Type B pancreatic cell (in vitro differentiated cells): Measurements from ENCODE around the gene CPLX1. TPM values are rescaled to one million over a fixed set of nuclear protein-coding genes. Genes with fewer than 3 reads are reported as not detected.

ENCODE experiments used
- DNase-seq: peaks from one replicate; pipeline ENCODE4 v3.0.0; 2021; ENCODE audit warnings: mixed read lengths; ENCODE audit not compliant: unreplicated experiment; ENCODE audit errors: extremely low spot score
- H3K27ac Mint-ChIP-seq: 2 replicates; pipeline ENCODE4 v1.8.0; 2021; ENCODE audit warnings: mild to moderate bottlenecking, mixed read lengths
- H3K27me3 Mint-ChIP-seq: 2 replicates; pipeline ENCODE4 v1.8.0; 2021; ENCODE audit warnings: mixed read lengths
- H3K36me3 Mint-ChIP-seq: 2 replicates; pipeline ENCODE4 v1.8.0; 2021; ENCODE audit warnings: mixed read lengths
- H3K4me1 Mint-ChIP-seq: one replicate; pipeline ENCODE4 v1.8.0; 2021; ENCODE audit warnings: mixed read lengths; ENCODE audit not compliant: unreplicated experiment
- H3K4me3 Mint-ChIP-seq: 2 replicates; pipeline ENCODE4 v1.8.0; 2021; ENCODE audit warnings: mild to moderate bottlenecking, mixed read lengths
- H3K9me3 Mint-ChIP-seq: 2 replicates; pipeline ENCODE4 v1.8.0; 2021; ENCODE audit warnings: mixed read lengths
- CTCF ChIP-seq: fragments of 200-600 bp; sonication (generic); conservative IDR thresholded peaks from 2 replicates; pipeline ENCODE4 v1.5.0; 2021; ENCODE audit warnings: antibody characterized with exemption, mild to moderate bottlenecking
- total RNA-seq: library from RNA; stranded (reverse); gene quantifications from 2 replicates; pipeline ENCODE4 v1.2.1, GENCODE V29; 2021; ENCODE audit warnings: low replicate concordance

Gene CPLX1
- total RNA-seq, 1 donor from 2014 or later = 5.6 TPM

GRCh38 chr4:832108-832507 lies 6.2 kb upstream of the CPLX1 start:
- no peak overlapping the region for H3K4me3 Mint-ChIP-seq
- H3K36me3 Mint-ChIP-seq = no peaks in the 10 kb centered on the region

GRCh38 chr4:831483-831805 lies 5.5 kb upstream of the CPLX1 start:
- Mint-ChIP-seq H3K27ac (no peak overlapping the region), H3K36me3 (no peaks in the 10 kb centered on the region), H3K4me3 (no peak overlapping the region), H3K27me3 (peaks cover 21% of the 10 kb centered on the region), H3K9me3 (no peaks in the 10 kb centered on the region), H3K4me1 (no peaks in the 10 kb centered on the region)
- no peak for TF ChIP-seq CTCF
- no peak for DNase-seq

More at GRCh38 chr4:832108-832507, 6.2 kb upstream of the CPLX1 start:
- TF ChIP-seq CTCF = no peak
- Mint-ChIP-seq H3K27ac (no peak overlapping the region), H3K27me3 (peaks cover 21% of the 10 kb centered on the region), H3K9me3 (no peaks in the 10 kb centered on the region), H3K4me1 (no peaks in the 10 kb centered on the region)
- no peak for DNase-seq

- H3K27ac Mint-ChIP-seq = no peak overlapping the region
- peaks cover 21% of the 10 kb centered on the region for H3K27me3 Mint-ChIP-seq
- DNase-seq = no peak
- no peaks in the 10 kb centered on the region for H3K36me3 Mint-ChIP-seq
- H3K9me3 Mint-ChIP-seq = no peaks in the 10 kb centered on the region
- H3K4me3 Mint-ChIP-seq = no peak overlapping the region
- no peaks in the 10 kb centered on the region for H3K4me1 Mint-ChIP-seq
- TF ChIP-seq CTCF = no peak
These were observed 4.9 kb upstream of the CPLX1 start for GRCh38 chr4:830601-831482.

GRCh38 chr4:829761-830600 lies 4.1 kb upstream of the CPLX1 start:
- H3K4me1 Mint-ChIP-seq = no peaks in the 10 kb centered on the region
- DNase-seq = no peak
- no peak for TF ChIP-seq CTCF
- no peak overlapping the region for H3K27ac Mint-ChIP-seq
- peaks cover 21% of the 10 kb centered on the region for H3K27me3 Mint-ChIP-seq
- no peaks in the 10 kb centered on the region for H3K9me3 Mint-ChIP-seq
- no peaks in the 10 kb centered on the region for H3K36me3 Mint-ChIP-seq
- H3K4me3 Mint-ChIP-seq = no peak overlapping the region

- no peaks in the 10 kb centered on the region for H3K4me1 Mint-ChIP-seq
- H3K4me3 Mint-ChIP-seq = no peak overlapping the region
- peaks cover 25% of the 10 kb centered on the region for H3K27me3 Mint-ChIP-seq
- no peaks in the 10 kb centered on the region for H3K9me3 Mint-ChIP-seq
- H3K36me3 Mint-ChIP-seq = no peaks in the 10 kb centered on the region
- no peak for DNase-seq
- no peak overlapping the region for H3K27ac Mint-ChIP-seq
- TF ChIP-seq CTCF = no peak
These were observed 3.4 kb upstream of the CPLX1 start for GRCh38 chr4:829291-829690.
